ENCODE data around the gene NPAS2.

NPAS2 gene

GRCh38 chr2:100819370-100820272 is at the start of gene NPAS2:
Gene NPAS2, plus strand, starts transcription at chr2:100820139. Its CDS starts 84,616 bp downstream, at chr2:100904755.
- no peak for DNase-seq (ENCODE audit: low read depth)

GRCh38 chr2:100771125-100771524 is 48.8 kb upstream of the NPAS2 start:
- no peak for DNase-seq (ENCODE audit: low read depth)

- no peak for DNase-seq (ENCODE audit: low read depth)
Measured at GRCh38 chr2:100773538-100773937, 46.4 kb upstream of the NPAS2 start.

- no peak for DNase-seq (ENCODE audit: low read depth)
Measured at GRCh38 chr2:100776445-100776844, 43.5 kb upstream of the NPAS2 start.

GRCh38 chr2:100778637-100779450 is 41.1 kb upstream of the NPAS2 start:
- DNase-seq (ENCODE audit: low read depth), result no peak

GRCh38 chr2:100779908-100780202 is 40.1 kb upstream of the NPAS2 start:
- no peak for DNase-seq (ENCODE audit: low read depth)

GRCh38 chr2:100780203-100781008 is 39.5 kb upstream of the NPAS2 start:
- DNase-seq (ENCODE audit: low read depth), result peak; percentile 100

- DNase-seq (ENCODE audit: low read depth), result no peak
Measured at GRCh38 chr2:100781009-100781325, 39.0 kb upstream of the NPAS2 start.

- no peak for DNase-seq (ENCODE audit: low read depth)
Measured at GRCh38 chr2:100781523-100782379, 38.2 kb upstream of the NPAS2 start.

- no peak for DNase-seq (ENCODE audit: low read depth)
Measured at GRCh38 chr2:100782380-100782878, 37.5 kb upstream of the NPAS2 start.

GRCh38 chr2:100783987-100784386 is 36.0 kb upstream of the NPAS2 start:
- no peak for DNase-seq (ENCODE audit: low read depth)

- no peak for DNase-seq (ENCODE audit: low read depth)
Measured at GRCh38 chr2:100784681-100785080, 35.3 kb upstream of the NPAS2 start.

- no peak for DNase-seq (ENCODE audit: low read depth)
Measured at GRCh38 chr2:100785626-100786296, 34.2 kb upstream of the NPAS2 start.

- DNase-seq (ENCODE audit: low read depth), result peak; percentile 99
Measured at GRCh38 chr2:100786297-100786658, 33.7 kb upstream of the NPAS2 start.

- DNase-seq (ENCODE audit: low read depth), result no peak
Measured at GRCh38 chr2:100786985-100787384, 33.0 kb upstream of the NPAS2 start.

GRCh38 chr2:100789361-100789760 is 30.6 kb upstream of the NPAS2 start:
- DNase-seq (ENCODE audit: low read depth), result no peak

GRCh38 chr2:100791294-100791935 is 28.5 kb upstream of the NPAS2 start:
- no peak for DNase-seq (ENCODE audit: low read depth)

- DNase-seq (ENCODE audit: low read depth), result no peak
Measured at GRCh38 chr2:100791936-100792308, 28.0 kb upstream of the NPAS2 start.

- no peak for DNase-seq (ENCODE audit: low read depth)
Measured at GRCh38 chr2:100793220-100793619, 26.7 kb upstream of the NPAS2 start.

- no peak for DNase-seq (ENCODE audit: low read depth)
Measured at GRCh38 chr2:100793982-100794381, 26.0 kb upstream of the NPAS2 start.
